Ovary (tissue), 9 donors: ENCODE results near the gene GCN1. TPM values are rescaled to one million over a fixed set of nuclear protein-coding genes. Genes with fewer than 3 reads are reported as not detected.
"Not testable (repeated sequence)": the region's sequence is repeated elsewhere in the genome, so short reads cannot be mapped to it uniquely, and the experiment has no call there.

Source experiments
- DNase-seq, 5 donors: peaks; one replicate each; pipeline ENCODE4 v3.0.0-alpha.2; 2019 to 2020
- H3K27ac ChIP-seq, 2 donors: fragments of 200-600 bp; one replicate each; pipeline versions ENCODE4 v1.5.1 to v1.8.0; 2019 to 2022
- H3K27me3 ChIP-seq: fragments of 200-600 bp; one replicate; pipeline ENCODE4 v1.8.0; 2022
- H3K36me3 ChIP-seq: fragments of 200-600 bp; sonication (generic); one replicate; pipeline ENCODE4 v1.5.1; 2019
- H3K4me1 ChIP-seq: one replicate; pipeline ENCODE4 v1.8.1; 2013; ENCODE audit warnings: mild to moderate bottlenecking, moderate library complexity; ENCODE audit not compliant: insufficient read depth
- H3K4me3 ChIP-seq: fragments of 200-600 bp; sonication (generic); one replicate; pipeline ENCODE4 v1.5.1; 2017
- H3K9me3 ChIP-seq, 2 donors: fragments of 200-600 bp in 1 of 2; sonication (generic) in 1 of 2; one replicate each; pipeline versions ENCODE4 v1.5.1 to v1.8.1; 2013 to 2019; ENCODE audit warnings: mild to moderate bottlenecking in 1 of 2, moderate library complexity in 1 of 2
- CTCF ChIP-seq, 3 donors: fragments of 450-650 bp in 2 of 3; fragments of 200-600 bp in 1 of 3; IDR thresholded peaks; one replicate each; pipeline versions ENCODE4 v1.5.1 to v1.8.0; 2016 to 2022; ENCODE audit warnings: antibody characterized with exemption in 3 of 3, mild to moderate bottlenecking in 1 of 3
- EP300 ChIP-seq: sonication (generic); formaldehyde crosslinking; IDR thresholded peaks from one replicate; pipeline ENCODE4 v1.6.1; 2017; ENCODE audit warnings: antibody characterized with exemption
- POLR2A ChIP-seq: fragments of 450-650 bp; IDR thresholded peaks from one replicate; pipeline ENCODE4 v1.6.1; 2017; ENCODE audit warnings: antibody characterized with exemption, mild to moderate bottlenecking, moderate library complexity
- WGBS, 3 donors: extraction: QIAGEN DNeasy Blood & Tissue Kit in 1 of 3; methylation state at CpG; one replicate each; pipeline versions ENCODE4 v1.1.5 to v1.1.7; 2013 to 2017; 5-methylcytosine and 5-hydroxymethylcytosine counted together
- intact Hi-C, 4 donors: fragments of 100-400 bp; cut with DNase I; formaldehyde crosslinking; loops; one replicate each; pipeline versions ENCODE4 v1.11.0 to v1.15.1; 2022 to 2023
- polyA plus RNA-seq, 2 donors: library from polyadenylated mRNA; stranded (reverse); fragments of 200-250 nt in 1 of 2; fragments of 350-450 nt in 1 of 2; fragmentation: Illumina TruSeq in 1 of 2; extraction: RNeasy Lipid Tissue Mini Kit (QIAGEN cat#74804) in 1 of 2; gene quantifications; one replicate each; pipeline ENCODE4 v1.2.3, GENCODE V29; 2013 to 2014
- total RNA-seq, 7 donors: library from RNA; depleted of rRNA in 2 of 7; stranded (reverse); fragments of >200 nt in 2 of 7; fragmentation: NEBNext Ultra II Directional in 3 of 7; extraction: Animal tissue kit (Norgen Biotek cat#: 25700) in 3 of 7; gene quantifications; one replicate each; pipeline versions ENCODE4 v1.1.0 to v1.2.4, GENCODE V29; 2016 to 2023
- donor health status: DM: no; HTN: no; CAD: no; lungs with moderate emphysema.
- donor health status: DM: no; HTN: no; CAD: no.
- donor health status: Bipolar disorder and iron deficiency.
- donor health status: DM: yes; HTN: yes; CAD: no.
- donor health status: DM: no; HTN: no; CAD: no.
- donor health status: DM: yes; HTN: yes; CAD: no.

GCN1 gene
- total and polyA plus RNA-seq, 9 donors: 22.6 to 86.2 (median 61.4) TPM

DNA sequence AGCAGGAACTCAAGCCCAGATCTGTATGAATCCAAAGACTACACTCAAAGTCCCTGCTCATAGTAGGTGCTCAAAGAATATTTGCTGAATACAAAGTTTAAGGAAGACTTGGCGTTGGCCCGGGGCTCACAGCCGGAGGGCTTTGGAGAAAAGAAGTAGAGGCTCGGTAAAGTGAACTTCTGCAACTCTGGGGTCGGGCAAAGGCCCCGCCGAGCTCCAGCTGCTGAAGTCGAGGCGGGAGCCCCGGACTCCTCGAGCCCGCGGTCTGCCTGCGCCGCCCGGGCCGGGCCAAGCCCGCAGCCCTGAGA, 335 bp downstream of the GCN1 start:
- WGBS, 3 donors: 0 to 1% (median 0%) methylated on average over 15 to 18 of the region's 18 CpGs
- DNase-seq: no peak
- Histone ChIP-seq H3K4me3 (peak overlapping the region; percentile 85), H3K27me3 (no peaks in the 10 kb centered on the region), H3K36me3 (no peaks in the 10 kb centered on the region), H3K9me3 (no peaks in the 10 kb centered on the region), H3K27ac (peak overlapping the region in 1 of 2 donors; percentile 81), H3K4me1 (peaks cover 11% of the 10 kb centered on the region)
- intact Hi-C loops: no loop called here
- no peak for TF ChIP-seq POLR2A
- TF ChIP-seq CTCF (IDR thresholded peaks at IDR 0.05): no peak
- TF ChIP-seq EP300: no peak

GRCh38 chr12:120193286-120193685, 1.2 kb downstream of the GCN1 start:
- H3K4me3 ChIP-seq, H3K4me1 ChIP-seq, H3K36me3 ChIP-seq, H3K9me3 ChIP-seq, H3K27me3 ChIP-seq, H3K27ac ChIP-seq, DNase-seq, intact Hi-C loops: not testable (repeated sequence)
- WGBS, 3 donors: 74 to 76% (median 74%) methylated on average over 8 of the region's 8 CpGs

GRCh38 chr12:120190985-120191480, 3.5 kb downstream of the GCN1 start:
- intact Hi-C loops: no loop called here
- DNase-seq: no peak
- H3K9me3 ChIP-seq: no peaks in the 10 kb centered on the region
- TF ChIP-seq CTCF (IDR thresholded peaks at IDR 0.05) (no peak), EP300 (no peak), POLR2A (no peak)
- H3K36me3 ChIP-seq: no peaks in the 10 kb centered on the region
- H3K4me3 ChIP-seq: no peak overlapping the region
- no peak overlapping the region for H3K27ac ChIP-seq
- H3K4me1 ChIP-seq: peaks cover 9% of the 10 kb centered on the region
- H3K27me3 ChIP-seq: no peaks in the 10 kb centered on the region
- 73 to 89% (median 79%) methylated on average over 7 of the region's 7 CpGs for WGBS, 3 donors

GRCh38 chr12:120190386-120190785, 4.1 kb downstream of the GCN1 start:
- Histone ChIP-seq H3K27me3 (no peaks in the 10 kb centered on the region), H3K4me1 (peaks cover 9% of the 10 kb centered on the region), H3K36me3 (no peaks in the 10 kb centered on the region), H3K27ac (no peak overlapping the region), H3K9me3 (no peaks in the 10 kb centered on the region), H3K4me3 (no peak overlapping the region)
- TF ChIP-seq CTCF (IDR thresholded peaks at IDR 0.05): no peak
- no peak for TF ChIP-seq EP300
- TF ChIP-seq POLR2A: no peak
- no peak for DNase-seq
- intact Hi-C loops: no loop called here
- WGBS, 3 donors: 79 to 85% (median 80%) methylated on average over 5 of the region's 5 CpGs

DNA sequence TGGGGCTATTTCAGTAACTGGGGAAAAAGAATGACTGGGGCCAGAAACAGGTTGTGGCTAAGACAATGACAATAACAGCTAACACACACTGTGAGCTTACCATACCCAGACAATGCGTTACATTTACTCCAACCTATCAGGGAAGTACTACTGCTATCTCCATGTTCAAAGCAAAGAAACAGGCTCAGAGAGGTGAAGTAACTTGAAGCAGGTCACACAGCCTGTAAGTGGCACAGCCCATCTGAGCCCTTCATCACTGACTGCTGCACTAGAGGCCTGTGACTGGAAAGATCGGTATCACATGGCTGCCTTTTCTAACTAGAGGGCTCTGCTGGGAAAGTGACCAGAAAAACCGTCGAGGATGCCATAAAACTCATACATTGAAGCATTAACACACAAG, 7.9 kb downstream of the GCN1 start:
- TF ChIP-seq EP300 (no peak), POLR2A (no peak), CTCF (IDR thresholded peaks at IDR 0.05) (no peak)
- Histone ChIP-seq H3K27ac (no peak overlapping the region), H3K4me3 (no peak overlapping the region), H3K27me3 (no peaks in the 10 kb centered on the region), H3K4me1 (no peaks in the 10 kb centered on the region), H3K9me3 (no peaks in the 10 kb centered on the region), H3K36me3 (no peaks in the 10 kb centered on the region)
- intact Hi-C loops: no loop called here
- no peak for DNase-seq
- WGBS, 3 donors: 85 to 92% (median 85%) methylated on average over 4 of the region's 4 CpGs
